GM23338 (cell line): ENCODE data around the gene FMOD.

Experiments used
- CREB1 ChIP-seq: fragments of 250-450 bp; sonication (Bioruptor Pico); IDR thresholded peaks from 2 replicates; pipeline ENCODE4 v1.5.0; 2020; ENCODE audit warnings: low read depth, mild to moderate bottlenecking, moderate library complexity
- EZH2 ChIP-seq: fragments of 200-600 bp; sonication (generic); IDR thresholded peaks from one replicate; pipeline ENCODE4 v1.8.0; 2017; ENCODE audit warnings: antibody characterized with exemption, mild to moderate bottlenecking, low read depth; ENCODE audit not compliant: unreplicated experiment
- EZH2phosphoT487 ChIP-seq: fragments of 200-600 bp; sonication (generic); IDR thresholded peaks from one replicate; pipeline ENCODE4 v1.8.1; 2018; ENCODE audit warnings: antibody characterized with exemption; ENCODE audit not compliant: unreplicated experiment
- JUNB ChIP-seq: IDR thresholded peaks from one replicate; pipeline ENCODE4 v1.6.1; 2016; ENCODE audit warnings: antibody characterized with exemption; ENCODE audit not compliant: unreplicated experiment
- NANOG ChIP-seq: IDR thresholded peaks from 2 replicates; pipeline ENCODE4 v1.6.1; 2016; ENCODE audit warnings: antibody characterized with exemption, borderline replicate concordance
- POLR2AphosphoS5 ChIP-seq: IDR thresholded peaks from 2 replicates; pipeline ENCODE4 v1.6.1; 2016; ENCODE audit warnings: antibody characterized with exemption, low read depth
- STAT1 ChIP-seq: IDR thresholded peaks from one replicate; pipeline ENCODE4 v1.6.1; 2016; ENCODE audit warnings: antibody characterized with exemption; ENCODE audit not compliant: unreplicated experiment
- ZNF114 ChIP-seq: fragments of 250-450 bp; sonication (Bioruptor Pico); IDR thresholded peaks from 2 replicates; pipeline ENCODE4 v1.5.0; 2020; ENCODE audit warnings: mild to moderate bottlenecking, moderate library complexity
- ZNF331 ChIP-seq: fragments of 250-450 bp; sonication (Bioruptor Pico); IDR thresholded peaks from 2 replicates; pipeline ENCODE4 v1.5.0; 2020; ENCODE audit warnings: low read depth, mild to moderate bottlenecking, moderate library complexity
- TF ChIP-seq, protein P1 (sequence below), 2 experiments: fragments of 200-600 bp in 1 of 2; sonication (generic) in 1 of 2; conservative IDR thresholded peaks; 2 replicates each; pipeline versions ENCODE4 v1.5.1 to v1.6.1; 2016 to 2017; ENCODE audit warnings: antibody characterized with exemption in 2 of 2, low read depth in 2 of 2, mild to moderate bottlenecking in 2 of 2, moderate library complexity in 1 of 2
- TF ChIP-seq, protein P2 (sequence below): IDR thresholded peaks from one replicate; pipeline ENCODE4 v1.6.1; 2018; ENCODE audit warnings: antibody characterized with exemption; ENCODE audit not compliant: unreplicated experiment
- TF ChIP-seq, protein P3 (sequence below): IDR thresholded peaks from 2 replicates; pipeline ENCODE4 v1.6.1; 2016; ENCODE audit warnings: antibody characterized with exemption

DNA sequence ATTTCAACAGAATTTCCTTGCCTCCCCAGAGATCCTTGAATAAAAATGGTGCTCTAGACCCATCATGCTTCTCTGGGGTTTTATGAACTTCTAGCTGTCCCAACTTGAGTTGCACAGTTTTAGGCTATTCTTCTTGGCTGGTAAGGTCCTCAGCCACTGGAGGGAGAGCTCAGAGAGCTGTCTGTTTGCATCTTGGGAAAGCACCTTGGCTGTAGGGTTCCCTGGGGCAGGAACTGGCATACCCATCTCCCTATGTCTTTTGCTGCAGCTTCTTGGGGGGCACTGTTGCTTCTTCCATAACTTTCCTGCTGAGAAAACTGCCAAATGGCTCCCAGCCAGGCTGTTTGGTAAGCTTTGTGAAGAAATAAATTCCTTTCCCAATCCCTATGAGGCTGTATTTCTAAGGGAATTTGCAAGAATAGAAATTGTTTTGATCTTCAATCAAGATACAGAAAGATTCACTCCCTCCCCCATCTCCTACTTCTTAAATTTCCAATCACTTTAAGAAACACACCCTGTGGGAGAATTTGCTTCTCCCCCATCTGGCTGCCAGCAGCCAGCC, 8.2 kb upstream of the FMOD start:
- TF ChIP-seq, protein P1, sequence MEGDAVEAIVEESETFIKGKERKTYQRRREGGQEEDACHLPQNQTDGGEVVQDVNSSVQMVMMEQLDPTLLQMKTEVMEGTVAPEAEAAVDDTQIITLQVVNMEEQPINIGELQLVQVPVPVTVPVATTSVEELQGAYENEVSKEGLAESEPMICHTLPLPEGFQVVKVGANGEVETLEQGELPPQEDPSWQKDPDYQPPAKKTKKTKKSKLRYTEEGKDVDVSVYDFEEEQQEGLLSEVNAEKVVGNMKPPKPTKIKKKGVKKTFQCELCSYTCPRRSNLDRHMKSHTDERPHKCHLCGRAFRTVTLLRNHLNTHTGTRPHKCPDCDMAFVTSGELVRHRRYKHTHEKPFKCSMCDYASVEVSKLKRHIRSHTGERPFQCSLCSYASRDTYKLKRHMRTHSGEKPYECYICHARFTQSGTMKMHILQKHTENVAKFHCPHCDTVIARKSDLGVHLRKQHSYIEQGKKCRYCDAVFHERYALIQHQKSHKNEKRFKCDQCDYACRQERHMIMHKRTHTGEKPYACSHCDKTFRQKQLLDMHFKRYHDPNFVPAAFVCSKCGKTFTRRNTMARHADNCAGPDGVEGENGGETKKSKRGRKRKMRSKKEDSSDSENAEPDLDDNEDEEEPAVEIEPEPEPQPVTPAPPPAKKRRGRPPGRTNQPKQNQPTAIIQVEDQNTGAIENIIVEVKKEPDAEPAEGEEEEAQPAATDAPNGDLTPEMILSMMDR (conservative IDR thresholded peaks at IDR 0.05; ENCODE audit: low read depth in 2 of 2): no peak
- no peak for TF ChIP-seq POLR2AphosphoS5
- TF ChIP-seq, protein P2, sequence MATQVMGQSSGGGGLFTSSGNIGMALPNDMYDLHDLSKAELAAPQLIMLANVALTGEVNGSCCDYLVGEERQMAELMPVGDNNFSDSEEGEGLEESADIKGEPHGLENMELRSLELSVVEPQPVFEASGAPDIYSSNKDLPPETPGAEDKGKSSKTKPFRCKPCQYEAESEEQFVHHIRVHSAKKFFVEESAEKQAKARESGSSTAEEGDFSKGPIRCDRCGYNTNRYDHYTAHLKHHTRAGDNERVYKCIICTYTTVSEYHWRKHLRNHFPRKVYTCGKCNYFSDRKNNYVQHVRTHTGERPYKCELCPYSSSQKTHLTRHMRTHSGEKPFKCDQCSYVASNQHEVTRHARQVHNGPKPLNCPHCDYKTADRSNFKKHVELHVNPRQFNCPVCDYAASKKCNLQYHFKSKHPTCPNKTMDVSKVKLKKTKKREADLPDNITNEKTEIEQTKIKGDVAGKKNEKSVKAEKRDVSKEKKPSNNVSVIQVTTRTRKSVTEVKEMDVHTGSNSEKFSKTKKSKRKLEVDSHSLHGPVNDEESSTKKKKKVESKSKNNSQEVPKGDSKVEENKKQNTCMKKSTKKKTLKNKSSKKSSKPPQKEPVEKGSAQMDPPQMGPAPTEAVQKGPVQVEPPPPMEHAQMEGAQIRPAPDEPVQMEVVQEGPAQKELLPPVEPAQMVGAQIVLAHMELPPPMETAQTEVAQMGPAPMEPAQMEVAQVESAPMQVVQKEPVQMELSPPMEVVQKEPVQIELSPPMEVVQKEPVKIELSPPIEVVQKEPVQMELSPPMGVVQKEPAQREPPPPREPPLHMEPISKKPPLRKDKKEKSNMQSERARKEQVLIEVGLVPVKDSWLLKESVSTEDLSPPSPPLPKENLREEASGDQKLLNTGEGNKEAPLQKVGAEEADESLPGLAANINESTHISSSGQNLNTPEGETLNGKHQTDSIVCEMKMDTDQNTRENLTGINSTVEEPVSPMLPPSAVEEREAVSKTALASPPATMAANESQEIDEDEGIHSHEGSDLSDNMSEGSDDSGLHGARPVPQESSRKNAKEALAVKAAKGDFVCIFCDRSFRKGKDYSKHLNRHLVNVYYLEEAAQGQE: no peak
- TF ChIP-seq EZH2: no peak
- no peak for TF ChIP-seq CREB1 (CRISPR knock-in tag)
- no peak for TF ChIP-seq JUNB
- TF ChIP-seq EZH2phosphoT487: no peak
- TF ChIP-seq, protein P3, sequence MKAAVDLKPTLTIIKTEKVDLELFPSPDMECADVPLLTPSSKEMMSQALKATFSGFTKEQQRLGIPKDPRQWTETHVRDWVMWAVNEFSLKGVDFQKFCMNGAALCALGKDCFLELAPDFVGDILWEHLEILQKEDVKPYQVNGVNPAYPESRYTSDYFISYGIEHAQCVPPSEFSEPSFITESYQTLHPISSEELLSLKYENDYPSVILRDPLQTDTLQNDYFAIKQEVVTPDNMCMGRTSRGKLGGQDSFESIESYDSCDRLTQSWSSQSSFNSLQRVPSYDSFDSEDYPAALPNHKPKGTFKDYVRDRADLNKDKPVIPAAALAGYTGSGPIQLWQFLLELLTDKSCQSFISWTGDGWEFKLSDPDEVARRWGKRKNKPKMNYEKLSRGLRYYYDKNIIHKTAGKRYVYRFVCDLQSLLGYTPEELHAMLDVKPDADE: no peak
- TF ChIP-seq STAT1: no peak
- no peak for TF ChIP-seq ZNF331 (CRISPR knock-in tag)
- no peak for TF ChIP-seq NANOG
- no peak for TF ChIP-seq ZNF114
